Adrenal gland (tissue), 12 donors: ENCODE measurements around the gene COL21A1. TPM values are rescaled to one million over a fixed set of nuclear protein-coding genes. Genes with fewer than 3 reads are reported as not detected.

Source experiments
- DNase-seq, 7 donors: peaks; one replicate each; pipeline ENCODE4 v3.0.0-alpha.2; 2019 to 2020
- H3K27ac ChIP-seq, 5 donors: fragments of 200-600 bp; sonication (generic) in 4 of 5; 1 replicate in 3 of 5; 2 replicates in 2 of 5; pipeline versions ENCODE4 v1.5.1 to v1.8.0; 2016 to 2020; ENCODE audit warnings: mild to moderate bottlenecking in 1 of 5
- H3K27me3 ChIP-seq: fragments of 200-600 bp; 2 replicates; pipeline ENCODE4 v1.8.0; 2021
- H3K36me3 ChIP-seq, 2 donors: fragments of 200-600 bp; replicated peaks in 1 of 2; 1 replicate in 1 of 2; 2 replicates in 1 of 2; pipeline versions ENCODE4 v1.5.1 to v1.8.0; 2018 to 2022
- H3K4me1 ChIP-seq, 2 donors: fragments of 200-600 bp; replicated peaks in 1 of 2; 1 replicate in 1 of 2; 2 replicates in 1 of 2; pipeline versions ENCODE4 v1.5.1 to v1.8.0; 2018 to 2021
- H3K4me3 ChIP-seq, 4 donors: fragments of 200-600 bp; sonication (generic) in 3 of 4; one replicate each; pipeline ENCODE4 v1.5.1; 2016 to 2018
- H3K9me3 ChIP-seq, 3 donors: fragments of 200-600 bp; sonication (generic) in 1 of 3; replicated peaks in 1 of 3; 1 replicate in 2 of 3; 2 replicates in 1 of 3; pipeline versions ENCODE4 v1.5.1 to v1.8.0; 2016 to 2021
- CTCF ChIP-seq, 6 experiments: fragments of 450-650 bp in 4 of 6; fragments of 200-600 bp in 2 of 6; sonication (generic) in 1 of 6; IDR thresholded peaks; 1 replicate in 5 of 6; 2 replicates in 1 of 6; pipeline versions ENCODE4 v1.5.1 to v1.8.0; 2016 to 2021; ENCODE audit warnings: antibody characterized with exemption in 6 of 6, mild to moderate bottlenecking in 2 of 6, moderate library complexity in 1 of 6
- POLR2A ChIP-seq, 2 donors: fragments of 450-650 bp; IDR thresholded peaks; one replicate each; pipeline ENCODE4 v1.6.1; 2017; ENCODE audit warnings: antibody characterized with exemption in 2 of 2, mild to moderate bottlenecking in 2 of 2, moderate library complexity in 1 of 2
- WGBS, 4 donors: extraction: QIAGEN DNeasy Blood & Tissue Kit in 2 of 4; methylation state at CpG; one replicate each; pipeline versions ENCODE4 v1.1.5 to v1.1.7; 2013 to 2017; 5-methylcytosine and 5-hydroxymethylcytosine counted together
- intact Hi-C, 2 donors: fragments of 100-400 bp; cut with DNase I; formaldehyde crosslinking; loops; one replicate each; pipeline versions ENCODE4 v1.14.1 to v1.15.0; 2022 to 2023
- polyA plus RNA-seq, 3 donors: library from polyadenylated mRNA; stranded (reverse); fragments of 200-250 nt in 2 of 3; fragments of 350-450 nt in 1 of 3; fragmentation: Illumina TruSeq in 1 of 3; extraction: RNeasy Lipid Tissue Mini Kit (QIAGEN cat#74804) in 1 of 3; gene quantifications; one replicate each; pipeline ENCODE4 v1.2.3, GENCODE V29; 2013 to 2014
- total RNA-seq, 9 donors: library from RNA; depleted of rRNA in 4 of 9; stranded (reverse); fragments of >200 nt in 4 of 9; fragments of 120-200 nt in 1 of 9; fragmentation: NEBNext Ultra II Directional in 1 of 9; extraction: Animal tissue kit (Norgen Biotek cat#: 25700) in 1 of 9; gene quantifications; one replicate each; pipeline versions ENCODE4 v1.1.0 to v1.2.4, GENCODE V29; 2013 to 2023
- donor health status: healthy with polysubstance abuse.
- donor health status: Bipolar disorder and iron deficiency.
- donor health status: DM: yes; HTN: yes; CAD: no.
- donor health status: DM: no; HTN: no; CAD: no.
- donor health status: DM: no; HTN: no; CAD: no.
- donor health status: DM: yes; HTN: yes; CAD: no.

Gene COL21A1
- total and polyA plus RNA-seq, 12 donors = 0.12 to 19.4 (median 1.2) TPM

GRCh38 chr6:56155634-56156141 is 91.7 kb downstream of the COL21A1 start:
- 63 to 72% (median 69%) methylated on average over 4 of the region's 4 CpGs for WGBS, 4 donors
- no peaks in the 10 kb centered on the region for H3K4me1 ChIP-seq
- no peaks in the 10 kb centered on the region for H3K36me3 ChIP-seq
- TF ChIP-seq POLR2A (IDR thresholded peaks at IDR 0.05) (no peak), CTCF (IDR thresholded peaks at IDR 0.05) (no peak)
- intact Hi-C loops = no loop called here
- H3K27me3 ChIP-seq = no peaks in the 10 kb centered on the region
- H3K9me3 ChIP-seq = no peaks in the 10 kb centered on the region
- no peak overlapping the region for H3K27ac ChIP-seq
- H3K4me3 ChIP-seq = no peak overlapping the region
- DNase-seq = no peak

- no peaks in the 10 kb centered on the region for H3K27me3 ChIP-seq
- no peaks in the 10 kb centered on the region for H3K9me3 ChIP-seq
- no peak overlapping the region for H3K27ac ChIP-seq
- H3K4me1 ChIP-seq = no peaks in the 10 kb centered on the region
- no peak for DNase-seq
- TF ChIP-seq POLR2A (IDR thresholded peaks at IDR 0.05) = no peak
- TF ChIP-seq CTCF (IDR thresholded peaks at IDR 0.05) = no peak
- no peak overlapping the region for H3K4me3 ChIP-seq
- intact Hi-C loops = no loop called here
- H3K36me3 ChIP-seq = no peaks in the 10 kb centered on the region
Measured at GRCh38 chr6:56154076-56154475, 93.3 kb downstream of the COL21A1 start.

GRCh38 chr6:56152611-56153010 is 94.8 kb downstream of the COL21A1 start:
- no peaks in the 10 kb centered on the region for H3K4me1 ChIP-seq
- no peaks in the 10 kb centered on the region for H3K36me3 ChIP-seq
- no peaks in the 10 kb centered on the region for H3K27me3 ChIP-seq
- TF ChIP-seq CTCF (IDR thresholded peaks at IDR 0.05) (no peak), POLR2A (IDR thresholded peaks at IDR 0.05) (no peak)
- WGBS, 4 donors = 78 to 89% (median 86%) methylated on average over 1 of the region's 1 CpG
- no peaks in the 10 kb centered on the region for H3K9me3 ChIP-seq
- H3K4me3 ChIP-seq = no peak overlapping the region
- intact Hi-C loops = no loop called here
- H3K27ac ChIP-seq = no peak overlapping the region
- DNase-seq = no peak

- TF ChIP-seq CTCF (IDR thresholded peaks at IDR 0.05) = no peak
- no peak for TF ChIP-seq POLR2A (IDR thresholded peaks at IDR 0.05)
- Histone ChIP-seq H3K27ac (no peak overlapping the region), H3K9me3 (no peaks in the 10 kb centered on the region), H3K27me3 (no peaks in the 10 kb centered on the region), H3K4me1 (no peaks in the 10 kb centered on the region), H3K36me3 (no peaks in the 10 kb centered on the region), H3K4me3 (no peak overlapping the region)
- intact Hi-C loops = no loop called here
- 63 to 83% (median 70%) methylated on average over 3 of the region's 3 CpGs for WGBS, 4 donors
- no peak for DNase-seq
Measured at GRCh38 chr6:56151609-56152224, 95.7 kb downstream of the COL21A1 start.
